ENCODE measurements around the gene RAB24.
"Not testable (repeated sequence)": the region's sequence is repeated elsewhere in the genome, so short reads cannot be mapped to it uniquely, and the experiment has no call there.

Gene RAB24

GRCh38 chr5:177293819-177294581 lies 9.5 kb downstream of the RAB24 start:
- DNase-seq (ENCODE audit: low spot score) = no peak

- DNase-seq (ENCODE audit: low spot score) = no peak
These were observed 11.8 kb downstream of the RAB24 start for GRCh38 chr5:177291735-177292134.

- DNase-seq (ENCODE audit: low spot score) = no peak
These were observed 12.5 kb downstream of the RAB24 start for GRCh38 chr5:177290816-177291596.

GRCh38 chr5:177288191-177288590 lies 15.3 kb downstream of the RAB24 start:
- no peak for DNase-seq (ENCODE audit: low spot score)

DNA sequence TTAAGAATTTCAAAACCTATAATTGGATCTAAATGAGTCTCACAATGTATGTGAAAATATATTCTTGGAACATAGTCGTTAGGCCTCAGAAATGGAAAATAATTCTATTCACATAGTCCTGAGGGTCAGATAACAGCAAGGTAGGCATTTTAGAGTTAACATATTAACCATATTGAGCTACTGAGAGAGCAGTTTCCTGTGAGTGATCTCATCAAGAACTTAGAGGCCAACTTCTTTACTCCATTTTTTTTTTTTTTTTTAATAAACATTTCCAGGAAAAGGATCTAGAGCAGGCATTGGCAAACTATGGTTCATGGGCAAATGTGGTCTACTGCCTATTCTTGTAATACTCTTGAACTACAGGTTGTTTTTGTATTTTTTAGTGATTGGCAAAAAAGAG lies 26.6 kb downstream of the RAB24 start:
- DNase-seq (ENCODE audit: low spot score) = no peak

GRCh38 chr5:177275883-177276282 lies 27.6 kb downstream of the RAB24 start:
- DNase-seq (ENCODE audit: low spot score) = no peak

DNA sequence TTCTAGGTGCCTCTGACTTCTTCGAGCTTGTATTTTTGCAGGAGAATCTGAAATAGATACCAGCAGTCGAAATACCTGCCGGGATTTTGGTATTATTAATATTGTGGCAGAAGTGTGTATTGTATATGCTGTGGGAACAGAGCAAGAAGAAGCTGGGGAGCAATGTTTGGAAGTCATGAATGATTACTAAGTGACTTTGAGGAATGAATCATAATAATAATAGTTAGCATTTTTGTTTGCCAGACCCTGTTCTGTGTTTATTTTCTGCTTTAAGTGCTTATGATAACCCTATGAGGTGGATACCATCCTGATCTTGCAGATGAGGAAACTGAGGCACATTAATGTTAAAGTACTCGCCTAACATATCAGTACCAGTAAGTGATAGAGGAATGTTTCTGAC lies 32.4 kb downstream of the RAB24 start:
- peak; percentile 17 for DNase-seq (ENCODE audit: low spot score)

- no peak for DNase-seq (ENCODE audit: low spot score)
These were observed 32.9 kb downstream of the RAB24 start for GRCh38 chr5:177270653-177271052.

- DNase-seq (ENCODE audit: low spot score) = no peak
These were observed 33.5 kb downstream of the RAB24 start for GRCh38 chr5:177269976-177270375.

DNA sequence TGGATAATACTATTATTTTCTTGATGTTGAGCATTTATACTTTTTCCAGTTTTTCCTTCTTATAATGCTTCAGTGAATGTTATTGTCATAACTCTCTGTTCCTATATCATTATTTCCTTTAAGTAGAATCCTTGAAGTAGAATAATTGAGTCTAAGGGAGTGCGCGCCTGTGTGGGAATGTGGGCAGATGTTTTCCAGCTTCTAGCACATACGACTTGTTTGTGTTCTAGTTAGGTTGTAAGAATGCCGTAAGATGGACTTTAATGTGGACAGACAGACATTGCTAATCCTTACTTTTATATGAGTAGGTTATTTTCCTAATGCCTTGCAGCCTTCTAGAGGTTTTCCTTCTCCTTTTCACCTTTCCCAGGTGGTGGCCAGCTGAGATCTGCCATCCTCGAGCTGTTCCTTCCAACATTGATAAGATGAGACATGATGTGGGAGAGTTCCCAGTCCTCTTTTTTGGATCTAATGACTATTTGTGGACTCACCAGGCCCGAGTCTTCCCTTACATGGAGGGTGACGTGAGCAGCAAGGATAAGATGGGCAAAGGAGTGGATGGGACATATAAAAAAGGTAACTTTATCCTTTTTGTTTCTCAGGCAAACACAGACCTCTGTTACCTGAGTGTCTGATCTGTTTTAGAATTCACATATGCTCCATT lies 34.2 kb downstream of the RAB24 start:
- no peak for DNase-seq (ENCODE audit: low spot score)

DNA sequence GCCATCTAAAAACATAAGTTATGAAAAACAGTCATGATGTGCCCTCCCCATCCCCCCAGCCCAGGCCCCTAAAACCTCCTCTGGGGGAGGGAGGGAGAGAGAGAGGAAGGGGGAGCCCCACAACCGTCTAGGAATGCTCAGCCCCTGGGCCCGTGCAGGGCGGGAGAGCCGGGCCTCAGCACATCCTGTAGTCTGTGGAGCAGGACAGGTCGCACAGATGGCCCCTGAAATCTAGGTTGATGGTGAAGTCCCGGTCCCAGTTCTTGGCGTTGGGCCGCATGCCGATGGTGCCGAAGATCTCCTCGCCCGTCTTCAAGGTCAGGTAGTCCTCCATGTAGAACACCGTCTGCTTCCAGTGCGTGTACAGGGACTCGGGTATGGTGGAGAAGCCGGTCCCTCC lies 38.1 kb downstream of the RAB24 start:
- DNase-seq (ENCODE audit: low spot score) = no peak

DNA sequence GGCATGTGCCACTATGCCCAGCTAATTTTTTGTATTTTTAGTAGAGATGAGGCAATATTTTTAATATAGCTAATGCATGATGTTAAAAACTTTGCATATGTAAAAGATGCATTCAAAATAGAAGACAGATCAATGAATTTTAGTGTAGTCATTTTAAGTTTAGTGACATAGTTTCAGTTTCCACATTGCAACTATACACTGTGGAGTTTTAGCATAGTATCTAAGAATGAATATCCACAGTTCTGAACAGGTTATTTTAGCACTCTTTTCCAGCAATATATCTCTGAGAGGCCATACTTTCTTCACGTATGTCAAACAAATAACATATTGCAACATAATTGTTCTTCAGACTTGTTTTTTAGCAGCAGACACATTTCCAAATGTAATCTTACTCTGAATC lies 39.3 kb downstream of the RAB24 start:
- no peak for DNase-seq (ENCODE audit: low spot score)

DNA sequence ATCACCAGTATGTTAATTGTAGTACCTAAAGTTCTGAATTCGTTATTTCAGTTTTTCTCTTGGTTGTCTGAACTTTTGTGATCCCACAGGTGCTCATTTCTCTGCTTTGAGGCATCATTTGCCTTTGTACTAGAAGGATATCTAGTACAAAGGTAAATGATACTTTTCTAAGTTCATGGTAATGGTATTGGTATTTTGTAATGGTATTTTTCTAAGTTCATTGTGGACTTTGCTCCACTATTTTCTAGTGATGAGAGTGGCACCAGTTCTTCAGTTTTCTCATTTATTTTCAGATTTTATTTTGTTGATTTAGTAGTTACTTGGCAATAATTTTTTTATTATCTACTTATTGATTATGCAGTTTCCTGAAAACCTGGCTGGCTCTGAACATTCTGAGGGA lies 42.0 kb downstream of the RAB24 start:
- DNase-seq (ENCODE audit: low spot score) = no peak

GRCh38 chr5:177260961-177261360 lies 42.6 kb downstream of the RAB24 start:
- DNase-seq (ENCODE audit: low spot score) = no peak

DNA sequence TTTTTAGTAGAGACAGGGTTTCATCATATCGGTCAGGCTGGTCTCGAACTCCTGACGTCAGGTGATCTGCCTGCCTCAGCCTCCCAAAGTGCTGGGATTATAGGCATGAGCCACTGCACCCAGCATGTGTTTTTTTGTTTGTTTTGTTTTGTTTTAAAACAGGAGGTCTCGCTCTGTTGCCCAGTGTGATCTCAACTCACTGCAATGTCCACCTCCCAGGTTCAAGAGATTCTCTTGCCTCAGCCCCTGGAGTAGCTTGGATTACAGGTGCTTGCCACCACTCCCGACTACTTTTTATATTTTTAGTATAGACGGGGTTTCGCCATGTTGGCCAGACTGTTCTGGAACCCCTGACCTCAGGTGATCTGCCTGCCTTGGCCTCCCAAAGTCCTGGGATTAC lies 44.8 kb downstream of the RAB24 start:
- DNase-seq (ENCODE audit: low spot score) = not testable (repeated sequence)

DNA sequence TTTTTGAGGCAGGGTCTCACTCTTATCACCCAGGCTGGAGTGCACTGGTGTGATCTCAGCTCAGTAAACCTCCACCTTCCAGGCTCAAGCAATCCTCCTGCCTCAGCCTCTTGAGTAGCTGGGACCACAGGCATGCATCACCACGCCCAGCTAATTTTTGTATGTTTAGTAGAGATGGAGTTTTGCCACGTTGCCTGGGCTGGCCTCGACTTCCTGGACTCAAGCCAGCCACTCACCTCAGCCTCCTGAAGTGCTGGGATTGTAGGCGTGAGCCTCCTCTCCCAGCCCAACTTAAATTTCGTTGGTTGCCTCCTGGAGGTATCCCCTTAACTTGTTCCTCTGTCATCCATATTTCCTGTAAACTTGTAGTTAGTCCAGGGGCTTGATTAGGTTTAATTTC lies 47.2 kb downstream of the RAB24 start:
- no peak for DNase-seq (ENCODE audit: low spot score)

- no peak for DNase-seq (ENCODE audit: low spot score)
These were observed 50.3 kb downstream of the RAB24 start for GRCh38 chr5:177253252-177253651.
